ENCODE data around the gene DYNLT2. TPM values are rescaled to one million over a fixed set of nuclear protein-coding genes. Genes with fewer than 3 reads are reported as not detected.

DYNLT2 gene
- total and polyA plus RNA-seq, 7 experiments from 2014 or later, result 0.58 to 4.7 (median 2.9) TPM

DNA sequence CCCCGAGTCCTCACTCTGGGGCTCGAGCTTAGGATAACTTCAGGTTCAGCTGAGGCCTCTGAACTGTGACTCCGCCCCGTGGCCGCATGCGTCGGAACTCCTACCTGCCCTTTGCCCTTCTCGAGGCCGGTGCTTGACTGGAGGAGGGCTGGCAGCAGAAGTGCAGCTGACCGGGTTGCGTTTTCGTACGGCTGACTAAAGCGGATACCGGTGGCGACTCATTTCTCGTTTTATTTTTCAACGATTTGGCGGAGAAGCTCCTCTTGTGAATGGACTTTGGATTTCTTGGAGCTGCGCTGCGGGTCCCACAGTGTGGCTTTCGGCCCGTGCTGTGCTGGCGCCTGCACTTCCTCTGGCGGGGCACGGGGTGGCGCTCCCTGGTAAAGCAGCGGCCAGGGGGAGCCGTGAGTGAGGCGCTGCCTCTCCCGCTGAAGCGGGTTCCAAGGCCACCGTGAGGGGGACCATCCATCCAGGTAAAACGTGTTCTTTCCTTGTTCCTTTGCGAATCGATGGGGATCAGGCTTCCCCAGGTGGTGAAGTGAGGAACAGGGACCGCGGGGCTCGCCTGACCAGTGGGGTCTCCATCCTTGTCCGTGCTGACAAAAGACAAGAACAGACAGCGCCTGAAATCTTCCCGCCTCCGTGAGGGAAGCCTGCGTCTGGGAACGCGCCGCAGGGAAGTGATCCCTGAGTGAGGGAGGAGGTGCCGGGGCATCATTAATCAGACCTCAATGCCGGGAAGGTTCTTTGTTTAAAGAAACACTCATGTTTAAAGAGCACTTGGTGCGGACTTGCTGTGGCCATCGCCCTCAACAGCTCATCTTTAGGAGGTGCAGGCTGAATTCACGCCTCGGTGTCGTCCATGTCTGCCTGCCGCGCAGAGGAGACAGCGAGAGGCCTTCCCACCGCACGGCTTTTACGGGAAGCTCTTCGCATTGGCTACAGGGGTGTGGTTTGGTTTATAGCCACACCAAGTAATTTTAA, 38.9 kb upstream of the DYNLT2 start:
- H3K4me1 ChIP-seq (ENCODE audit: control insufficient read depth in 2 of 2, insufficient read depth in 2 of 2, low read length in 2 of 2), result peaks cover 0 to 6% of the 10 kb centered on the region in 2 donors
- peak overlapping the region; percentile 81 to 91 (median 86) for H3K4me3 Mint-ChIP-seq
- ChIA-PET POLR2A (interaction anchor here (0.6 to 1.0 kb wide), 4 partner anchors 68 to 762 kb away, joined by 3 to 5 read pairs (median 4); no protein-coding TSS in a partner anchor), CTCF (interaction anchor here (0.7 to 2.6 kb wide), 15 partner anchors 12 to 897 kb away, joined by 3 to 25 read pairs (median 3); no protein-coding TSS in a partner anchor)
- H3K27me3 Mint-ChIP-seq, result peaks cover 26 to 46% (median 38%) of the 10 kb centered on the region in 5 donors
- peak overlapping the region; percentile 12 for H3K27ac ChIP-seq (ENCODE audit: low read depth, low read length)
- peak overlapping the region in 4 of 9 donors; percentile 15 to 29 (median 19) for H3K27ac Mint-ChIP-seq
- H3K9me3 ChIP-seq (ENCODE audit: control insufficient read depth in 2 of 3, low read length in 3 of 3), result no peaks in the 10 kb centered on the region
- H3K4me1 Mint-ChIP-seq, result peaks cover 0 to 18% (median 15%) of the 10 kb centered on the region in 7 donors
- peaks cover 0 to 2% (median 0%) of the 10 kb centered on the region in 11 donors for H3K9me3 Mint-ChIP-seq
- ATAC-seq (peak; percentile 96), DNase-seq (peak; percentile 41 to 78 (median 65))
- no peaks in the 10 kb centered on the region for H3K36me3 ChIP-seq (ENCODE audit: control insufficient read depth in 2 of 3, insufficient read depth in 3 of 3, low read length in 3 of 3)
- peak overlapping the region; percentile 68 for H3K4me3 ChIP-seq (ENCODE audit: low read length)
- intact Hi-C loops (cut with micrococcal nuclease), result loop anchor here (1.0 to 10.0 kb wide), 11 partner anchors 39 to 895 kb away; partner anchors contain the start of genes DLL1 (in 1 of the 2), DYNLT2 (in 1 of the 2) and ERMARD (in 1 of the 2)
- no peaks in the 10 kb centered on the region for H3K36me3 Mint-ChIP-seq
- H3K27me3 ChIP-seq (ENCODE audit: control insufficient read depth in 2 of 2, insufficient read depth in 2 of 2, low read length in 2 of 2), result no peaks in the 10 kb centered on the region

DNA sequence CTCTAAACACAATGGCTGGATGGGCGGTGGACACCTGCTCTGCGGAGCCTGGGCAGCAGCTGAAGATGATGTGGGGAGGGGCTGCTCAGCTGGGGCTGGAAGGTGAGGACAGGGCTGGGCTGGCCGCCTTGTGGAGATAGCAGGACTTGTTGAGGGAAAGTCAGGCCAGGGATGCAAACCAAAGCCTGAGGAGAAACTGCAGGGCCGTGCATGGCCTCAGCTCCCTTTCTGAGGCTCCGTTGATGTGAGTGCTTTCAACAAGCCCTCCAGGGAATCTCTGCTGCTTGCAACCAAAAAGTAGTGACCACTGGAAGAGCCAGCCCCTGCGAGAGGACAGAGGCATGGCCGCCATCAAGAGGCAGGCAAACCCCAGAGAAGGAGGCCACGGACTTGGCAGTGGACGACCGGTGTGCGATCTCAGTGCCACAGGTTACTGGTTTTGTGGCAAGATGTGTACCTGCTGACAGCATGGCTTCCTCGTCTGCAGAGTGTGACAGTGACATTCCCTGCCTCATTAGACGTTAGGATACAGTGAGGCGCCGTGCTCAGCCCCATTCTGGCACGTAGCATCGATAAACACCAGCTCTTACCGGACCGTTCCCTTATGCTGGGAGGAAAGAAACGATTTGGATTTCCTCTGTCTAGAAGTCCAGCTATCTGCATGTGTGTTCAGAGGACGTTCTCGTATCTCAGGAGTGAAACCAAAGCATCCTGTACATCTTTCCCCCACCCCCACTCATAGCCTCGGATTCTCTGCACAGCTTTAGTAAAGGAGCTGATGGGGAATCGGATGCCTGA, 38.0 kb upstream of the DYNLT2 start:
- ChIA-PET CTCF (interaction anchor here (0.7 to 2.6 kb wide), 9 partner anchors 16 to 896 kb away, joined by 3 to 25 read pairs (median 4); no protein-coding TSS in a partner anchor), POLR2A (interaction anchor here (1.0 kb wide), 3 partner anchors 27 to 74 kb away, joined by 3 to 4 read pairs (median 4); no protein-coding TSS in a partner anchor)
- no peaks in the 10 kb centered on the region for H3K27me3 ChIP-seq (ENCODE audit: control insufficient read depth in 2 of 2, insufficient read depth in 2 of 2, low read length in 2 of 2)
- peaks cover 0 to under 1% (median 0%) of the 10 kb centered on the region in 3 experiments for H3K36me3 ChIP-seq (ENCODE audit: control insufficient read depth in 2 of 3, insufficient read depth in 3 of 3, low read length in 3 of 3)
- H3K4me1 ChIP-seq (ENCODE audit: control insufficient read depth in 2 of 2, insufficient read depth in 2 of 2, low read length in 2 of 2), result peaks cover 0 to 6% of the 10 kb centered on the region in 2 donors
- Mint-ChIP-seq H3K27ac (peak overlapping the region in 1 of 9 donors; percentile 15), H3K9me3 (peaks cover 0 to 2% (median 0%) of the 10 kb centered on the region in 11 donors), H3K4me1 (peaks cover 0 to 18% (median 15%) of the 10 kb centered on the region in 7 donors), H3K36me3 (peaks cover 0 to under 1% (median 0%) of the 10 kb centered on the region in 5 donors), H3K4me3 (peak overlapping the region; percentile 81 to 91 (median 86)), H3K27me3 (peaks cover 26 to 40% (median 36%) of the 10 kb centered on the region in 5 donors)
- no peak overlapping the region for H3K27ac ChIP-seq (ENCODE audit: low read depth, low read length)
- H3K4me3 ChIP-seq (ENCODE audit: low read length), result peak overlapping the region; percentile 68
- ATAC-seq (no peak), DNase-seq (peak in 1 of 9 donors; percentile 17)
- intact Hi-C loops (cut with micrococcal nuclease), result no loop called here
- H3K9me3 ChIP-seq (ENCODE audit: control insufficient read depth in 2 of 3, low read length in 3 of 3), result no peaks in the 10 kb centered on the region

DNA sequence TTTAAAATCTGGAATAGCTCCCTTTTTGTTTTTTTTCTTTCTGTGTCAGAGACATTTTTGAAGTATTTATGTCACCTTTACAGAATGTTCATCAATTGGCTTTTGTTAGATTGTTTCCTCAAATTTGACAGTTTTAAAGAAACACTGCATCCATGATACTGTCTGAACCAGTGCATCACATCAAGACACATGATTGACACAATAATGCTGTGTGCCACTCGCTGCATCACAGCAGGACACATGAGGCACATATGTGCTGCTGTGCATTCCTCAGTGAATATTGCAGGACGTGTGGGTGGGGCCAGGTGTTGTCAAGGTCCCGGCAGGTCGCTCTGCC, 37.4 kb upstream of the DYNLT2 start:
- CTCF ChIA-PET, result interaction anchor here (2.6 kb wide), 1 partner anchor 16 kb away, joined by 25 read pairs; no protein-coding TSS in a partner anchor
- Histone ChIP-seq H3K4me3 (ENCODE audit: low read length) (no peak overlapping the region), H3K27me3 (ENCODE audit: control insufficient read depth in 2 of 2, insufficient read depth in 2 of 2, low read length in 2 of 2) (no peaks in the 10 kb centered on the region), H3K27ac (ENCODE audit: low read depth, low read length) (no peak overlapping the region), H3K9me3 (ENCODE audit: control insufficient read depth in 2 of 3, low read length in 3 of 3) (no peaks in the 10 kb centered on the region), H3K4me1 (ENCODE audit: control insufficient read depth in 2 of 2, insufficient read depth in 2 of 2, low read length in 2 of 2) (peaks cover 0 to 6% of the 10 kb centered on the region in 2 donors), H3K36me3 (ENCODE audit: control insufficient read depth in 2 of 3, insufficient read depth in 3 of 3, low read length in 3 of 3) (peaks cover 0 to 6% (median 0%) of the 10 kb centered on the region in 3 experiments)
- Mint-ChIP-seq H3K4me3 (peak overlapping the region in 8 of 10 donors; percentile 13 to 68 (median 54)), H3K36me3 (peaks cover 0 to 6% (median 4%) of the 10 kb centered on the region in 5 donors), H3K27me3 (peaks cover 26 to 39% (median 31%) of the 10 kb centered on the region in 5 donors), H3K27ac (no peak overlapping the region), H3K9me3 (peaks cover 0 to 3% (median 0%) of the 10 kb centered on the region in 11 donors), H3K4me1 (peaks cover 0 to 18% (median 15%) of the 10 kb centered on the region in 7 donors)
- intact Hi-C loops (cut with micrococcal nuclease), result no loop called here
- no peak for DNase-seq
- POLR2A ChIA-PET, result interaction anchor here (1.0 kb wide), 1 partner anchor 26 kb away, joined by 4 read pairs; no protein-coding TSS in a partner anchor
- no peak for ATAC-seq

DNA sequence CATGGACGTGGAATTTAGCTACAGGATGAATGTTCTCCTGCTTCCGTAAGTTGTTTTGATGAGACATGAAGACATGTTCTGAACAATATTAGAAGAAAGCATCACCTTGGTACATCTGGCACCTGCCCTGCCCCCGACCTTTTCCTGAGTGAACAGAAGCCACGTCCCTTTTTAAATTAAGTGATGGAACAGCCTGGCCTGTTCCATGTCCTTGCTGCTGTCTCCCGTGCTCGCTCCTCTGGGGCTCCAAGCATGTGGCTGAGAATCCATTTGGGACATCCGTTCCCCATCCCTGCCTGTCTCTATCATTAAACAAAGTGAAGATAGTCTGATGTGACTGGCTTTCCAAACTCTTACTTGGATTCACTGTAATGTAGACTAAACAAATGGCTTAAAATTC, 36.4 kb upstream of the DYNLT2 start:
- DNase-seq (peak in 1 of 9 donors; percentile 6), ATAC-seq (no peak)
- H3K9me3 Mint-ChIP-seq, result peaks cover 0 to 6% (median 0%) of the 10 kb centered on the region in 11 donors
- ChIA-PET CTCF (no interaction called here), POLR2A (no interaction called here)
- peaks cover 0 to 18% (median 15%) of the 10 kb centered on the region in 7 donors for H3K4me1 Mint-ChIP-seq
- no peaks in the 10 kb centered on the region for H3K27me3 ChIP-seq (ENCODE audit: control insufficient read depth in 2 of 2, insufficient read depth in 2 of 2, low read length in 2 of 2)
- peaks cover 17 to 29% (median 21%) of the 10 kb centered on the region in 5 donors for H3K27me3 Mint-ChIP-seq
- H3K36me3 ChIP-seq (ENCODE audit: control insufficient read depth in 2 of 3, insufficient read depth in 3 of 3, low read length in 3 of 3), result peaks cover 0 to 8% (median 0%) of the 10 kb centered on the region in 3 experiments
- no peak overlapping the region for H3K4me3 ChIP-seq (ENCODE audit: low read length)
- H3K36me3 Mint-ChIP-seq, result peaks cover 0 to 14% (median 10%) of the 10 kb centered on the region in 5 donors
- H3K4me1 ChIP-seq (ENCODE audit: control insufficient read depth in 2 of 2, insufficient read depth in 2 of 2, low read length in 2 of 2), result peaks cover 0 to 6% of the 10 kb centered on the region in 2 donors
- intact Hi-C loops (cut with micrococcal nuclease), result no loop called here
- H3K9me3 ChIP-seq (ENCODE audit: control insufficient read depth in 2 of 3, low read length in 3 of 3), result no peaks in the 10 kb centered on the region
- H3K27ac ChIP-seq (ENCODE audit: low read depth, low read length), result no peak overlapping the region
- H3K27ac Mint-ChIP-seq, result no peak overlapping the region
- H3K4me3 Mint-ChIP-seq, result no peak overlapping the region

DNA sequence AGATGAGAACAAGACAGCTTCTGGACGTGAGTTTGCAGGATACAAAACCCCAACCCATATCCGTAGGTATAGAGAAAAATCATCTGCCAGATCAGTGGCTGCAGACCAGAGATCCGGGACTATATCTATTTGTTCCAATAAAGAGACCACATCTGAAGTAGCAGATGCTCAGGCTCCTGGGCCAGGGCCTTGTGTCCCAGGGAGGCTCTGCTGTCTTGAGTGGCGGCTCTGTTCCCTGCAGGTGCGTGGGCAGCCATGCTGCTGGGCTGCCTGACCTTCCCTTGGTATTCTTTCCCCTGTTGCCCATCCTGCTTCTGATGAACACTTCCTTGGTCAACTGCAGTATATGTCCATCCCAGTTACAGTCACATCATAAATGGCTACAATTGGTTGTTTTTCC, 35.0 kb upstream of the DYNLT2 start:
- intact Hi-C loops (cut with micrococcal nuclease), result no loop called here
- peaks cover 0 to 8% (median 0%) of the 10 kb centered on the region in 11 donors for H3K9me3 Mint-ChIP-seq
- H3K27me3 Mint-ChIP-seq, result peaks cover 3 to 16% (median 8%) of the 10 kb centered on the region in 5 donors
- no peak overlapping the region for H3K4me3 ChIP-seq (ENCODE audit: low read length)
- peaks cover 0 to 16% (median 12%) of the 10 kb centered on the region in 7 donors for H3K4me1 Mint-ChIP-seq
- no peaks in the 10 kb centered on the region for H3K27me3 ChIP-seq (ENCODE audit: control insufficient read depth in 2 of 2, insufficient read depth in 2 of 2, low read length in 2 of 2)
- H3K36me3 ChIP-seq (ENCODE audit: control insufficient read depth in 2 of 3, insufficient read depth in 3 of 3, low read length in 3 of 3), result peaks cover 0 to 11% (median 0%) of the 10 kb centered on the region in 3 experiments
- no peak overlapping the region for H3K27ac Mint-ChIP-seq
- ChIA-PET POLR2A (no interaction called here), CTCF (no interaction called here)
- H3K36me3 Mint-ChIP-seq, result peaks cover 0 to 19% (median 14%) of the 10 kb centered on the region in 5 donors
- no peak overlapping the region for H3K4me3 Mint-ChIP-seq
- H3K27ac ChIP-seq (ENCODE audit: low read depth, low read length), result no peak overlapping the region
- DNase-seq (peak in 1 of 9 donors; percentile 14), ATAC-seq (no peak)
- peaks cover 0 to 6% of the 10 kb centered on the region in 2 donors for H3K4me1 ChIP-seq (ENCODE audit: control insufficient read depth in 2 of 2, insufficient read depth in 2 of 2, low read length in 2 of 2)
- no peaks in the 10 kb centered on the region for H3K9me3 ChIP-seq (ENCODE audit: control insufficient read depth in 2 of 3, low read length in 3 of 3)

DNA sequence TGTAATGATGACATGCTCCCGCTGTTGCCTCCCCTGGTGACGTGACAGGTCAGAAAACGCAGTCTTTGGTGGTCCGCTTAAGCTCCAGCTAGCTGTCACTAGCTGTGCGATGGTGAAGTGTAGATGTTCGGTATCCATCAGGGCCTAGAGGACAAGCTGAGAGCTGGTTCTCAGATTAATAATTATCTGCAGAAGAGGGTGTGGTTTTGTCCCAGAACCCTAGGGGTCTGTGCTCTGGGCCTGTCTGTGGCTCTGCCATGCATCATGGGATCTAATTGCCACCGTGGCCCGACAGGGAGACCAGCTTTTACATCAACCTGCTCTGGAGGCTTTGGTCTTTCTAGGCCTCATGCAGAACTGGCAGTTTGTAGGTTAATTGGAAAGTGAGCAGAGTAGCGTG, 34.2 kb upstream of the DYNLT2 start:
- no peaks in the 10 kb centered on the region for H3K27me3 ChIP-seq (ENCODE audit: control insufficient read depth in 2 of 2, insufficient read depth in 2 of 2, low read length in 2 of 2)
- intact Hi-C loops (cut with micrococcal nuclease), result no loop called here
- CTCF ChIA-PET, result no interaction called here
- peaks cover 0 to 16% (median 0%) of the 10 kb centered on the region in 3 experiments for H3K36me3 ChIP-seq (ENCODE audit: control insufficient read depth in 2 of 3, insufficient read depth in 3 of 3, low read length in 3 of 3)
- ATAC-seq, result no peak
- POLR2A ChIA-PET, result no interaction called here
- H3K9me3 Mint-ChIP-seq, result peaks cover 0 to 11% (median 1%) of the 10 kb centered on the region in 11 donors
- H3K27ac Mint-ChIP-seq, result no peak overlapping the region
- H3K27me3 Mint-ChIP-seq, result peaks cover 0 to 10% (median under 1%) of the 10 kb centered on the region in 5 donors
- H3K4me3 ChIP-seq (ENCODE audit: low read length), result no peak overlapping the region
- no peak overlapping the region for H3K27ac ChIP-seq (ENCODE audit: low read depth, low read length)
- peaks cover 0 to 11% (median 7%) of the 10 kb centered on the region in 7 donors for H3K4me1 Mint-ChIP-seq
- H3K4me1 ChIP-seq (ENCODE audit: control insufficient read depth in 2 of 2, insufficient read depth in 2 of 2, low read length in 2 of 2), result peaks cover 0 to 6% of the 10 kb centered on the region in 2 donors
- DNase-seq, result peak in 1 of 9 donors; percentile 3
- H3K36me3 Mint-ChIP-seq, result peaks cover 0 to 27% (median 22%) of the 10 kb centered on the region in 5 donors
- H3K9me3 ChIP-seq (ENCODE audit: control insufficient read depth in 2 of 3, low read length in 3 of 3), result no peaks in the 10 kb centered on the region
- H3K4me3 Mint-ChIP-seq, result no peak overlapping the region

All from naive thymus-derived CD4-positive, alpha-beta T cell (primary cell).